ENCODE measurements around the gene GRK5. TPM values are rescaled to one million over a fixed set of nuclear protein-coding genes. Genes with fewer than 3 reads are reported as not detected.

Gene GRK5
- total RNA-seq, 1 experiment from 2014 or later, result 0.82 TPM

DNA sequence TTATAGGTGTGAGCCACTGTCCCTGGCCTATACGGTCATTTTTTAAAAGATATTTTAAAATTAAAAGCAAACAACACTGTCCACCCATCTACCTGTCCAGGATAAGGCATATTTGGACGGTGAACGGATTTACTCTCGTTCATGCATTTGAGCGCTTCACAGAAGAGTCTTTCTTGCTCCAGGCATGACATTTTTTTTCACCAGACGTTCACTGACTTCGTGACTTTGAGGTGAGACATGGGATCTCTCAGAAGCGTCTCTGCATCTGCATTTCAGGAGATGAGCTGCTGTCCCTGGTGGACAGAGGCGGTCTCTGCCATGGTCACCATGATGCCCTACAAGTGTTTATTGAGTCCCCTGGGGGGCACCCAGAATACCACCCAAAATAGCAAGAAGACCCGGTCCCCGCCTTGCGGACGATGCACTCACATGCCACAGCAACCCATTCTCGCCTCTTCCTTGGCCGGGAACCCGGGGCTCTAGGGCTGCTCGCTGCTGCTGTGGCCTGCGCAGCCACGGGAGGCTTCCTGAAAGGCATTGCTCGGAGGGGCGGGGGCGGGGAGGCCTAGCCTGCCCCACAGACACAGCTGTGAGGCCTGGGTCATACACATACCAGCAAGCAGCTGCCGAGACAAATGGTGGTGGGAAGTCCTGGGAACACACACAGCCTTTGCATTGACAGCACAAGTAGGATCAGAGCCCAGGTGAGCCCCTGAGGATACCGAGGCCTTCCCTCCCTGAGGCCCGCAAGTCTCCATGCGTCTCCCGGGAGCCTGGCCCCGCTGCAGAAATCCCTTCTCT lies 250.8 kb downstream of the GRK5 start:
- intact Hi-C loops (cut with micrococcal nuclease), result no loop called here
- ChIA-PET POLR2A (interaction anchor here (0.6 kb wide), 1 partner anchor 1780 kb away, joined by 3 read pairs; no protein-coding TSS in a partner anchor), CTCF (interaction anchor here (1.1 to 1.4 kb wide), 2 partner anchors 12 to 258 kb away, joined by 3 to 6 read pairs; no protein-coding TSS in a partner anchor)
- no peaks in the 10 kb centered on the region for H3K4me1 Mint-ChIP-seq (ENCODE audit: insufficient read depth, unreplicated experiment)
- no peak overlapping the region for H3K4me3 Mint-ChIP-seq (ENCODE audit: unreplicated experiment)
- no peak overlapping the region for H3K27ac Mint-ChIP-seq (ENCODE audit: low read depth, unreplicated experiment)
- TF ChIP-seq, protein P1, sequence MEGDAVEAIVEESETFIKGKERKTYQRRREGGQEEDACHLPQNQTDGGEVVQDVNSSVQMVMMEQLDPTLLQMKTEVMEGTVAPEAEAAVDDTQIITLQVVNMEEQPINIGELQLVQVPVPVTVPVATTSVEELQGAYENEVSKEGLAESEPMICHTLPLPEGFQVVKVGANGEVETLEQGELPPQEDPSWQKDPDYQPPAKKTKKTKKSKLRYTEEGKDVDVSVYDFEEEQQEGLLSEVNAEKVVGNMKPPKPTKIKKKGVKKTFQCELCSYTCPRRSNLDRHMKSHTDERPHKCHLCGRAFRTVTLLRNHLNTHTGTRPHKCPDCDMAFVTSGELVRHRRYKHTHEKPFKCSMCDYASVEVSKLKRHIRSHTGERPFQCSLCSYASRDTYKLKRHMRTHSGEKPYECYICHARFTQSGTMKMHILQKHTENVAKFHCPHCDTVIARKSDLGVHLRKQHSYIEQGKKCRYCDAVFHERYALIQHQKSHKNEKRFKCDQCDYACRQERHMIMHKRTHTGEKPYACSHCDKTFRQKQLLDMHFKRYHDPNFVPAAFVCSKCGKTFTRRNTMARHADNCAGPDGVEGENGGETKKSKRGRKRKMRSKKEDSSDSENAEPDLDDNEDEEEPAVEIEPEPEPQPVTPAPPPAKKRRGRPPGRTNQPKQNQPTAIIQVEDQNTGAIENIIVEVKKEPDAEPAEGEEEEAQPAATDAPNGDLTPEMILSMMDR (IDR thresholded peaks at IDR 0.05; ENCODE audit: unreplicated experiment), result no peak
- DNase-seq (ENCODE audit: unreplicated experiment), result no peak
- H3K9me3 Mint-ChIP-seq (ENCODE audit: unreplicated experiment), result no peaks in the 10 kb centered on the region
- no TSS peak for BruUV-seq (replicated peaks)
- no peaks in the 10 kb centered on the region for H3K36me3 Mint-ChIP-seq (ENCODE audit: insufficient read depth, unreplicated experiment)
- H3K27me3 Mint-ChIP-seq (ENCODE audit: insufficient read depth, unreplicated experiment), result peaks cover 12% of the 10 kb centered on the region

DNA sequence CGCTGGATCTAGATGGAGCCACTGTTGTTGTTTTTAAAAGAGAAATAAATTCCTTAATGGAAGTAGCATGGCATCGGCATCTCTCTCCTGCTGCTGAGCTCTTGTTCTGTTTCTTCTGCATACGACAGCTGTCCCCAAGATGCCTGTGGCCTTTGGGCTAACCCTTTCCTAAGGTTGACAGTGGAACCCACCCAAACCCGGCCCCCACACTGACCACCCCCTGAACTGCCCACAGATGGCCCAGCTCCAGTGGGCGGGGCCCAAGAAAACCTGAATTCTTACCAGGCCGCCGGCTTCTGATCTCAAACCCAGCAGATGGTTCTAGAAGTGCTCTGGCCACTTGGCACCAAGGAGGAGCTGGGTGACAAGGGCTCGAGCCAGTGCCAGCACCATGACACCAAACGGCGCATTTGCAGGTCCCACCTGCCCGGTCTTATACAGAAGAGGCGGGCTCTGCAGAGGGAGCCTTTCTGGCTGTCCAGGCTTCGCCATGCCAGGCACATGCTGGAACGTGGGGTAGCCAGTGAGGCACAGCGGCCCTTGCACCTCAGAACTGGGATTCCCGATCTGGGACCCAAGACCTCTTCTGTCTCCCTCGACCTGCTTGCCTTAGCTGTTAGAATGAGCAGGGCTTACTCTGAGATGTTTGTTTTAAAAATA lies 252.4 kb downstream of the GRK5 start:
- Mint-ChIP-seq H3K4me3 (ENCODE audit: unreplicated experiment) (no peak overlapping the region), H3K27ac (ENCODE audit: low read depth, unreplicated experiment) (no peak overlapping the region), H3K36me3 (ENCODE audit: insufficient read depth, unreplicated experiment) (no peaks in the 10 kb centered on the region), H3K9me3 (ENCODE audit: unreplicated experiment) (no peaks in the 10 kb centered on the region), H3K27me3 (ENCODE audit: insufficient read depth, unreplicated experiment) (peaks cover 23% of the 10 kb centered on the region), H3K4me1 (ENCODE audit: insufficient read depth, unreplicated experiment) (no peaks in the 10 kb centered on the region)
- intact Hi-C loops (cut with micrococcal nuclease), result no loop called here
- POLR2A ChIA-PET, result no interaction called here
- CTCF ChIA-PET, result interaction anchor here (1.4 kb wide), 1 partner anchor 11 kb away, joined by 3 read pairs; no protein-coding TSS in a partner anchor
- no TSS peak for BruUV-seq (replicated peaks)
- TF ChIP-seq, protein P1 (IDR thresholded peaks at IDR 0.05; ENCODE audit: unreplicated experiment), result no peak
- DNase-seq (ENCODE audit: unreplicated experiment), result no peak

DNA sequence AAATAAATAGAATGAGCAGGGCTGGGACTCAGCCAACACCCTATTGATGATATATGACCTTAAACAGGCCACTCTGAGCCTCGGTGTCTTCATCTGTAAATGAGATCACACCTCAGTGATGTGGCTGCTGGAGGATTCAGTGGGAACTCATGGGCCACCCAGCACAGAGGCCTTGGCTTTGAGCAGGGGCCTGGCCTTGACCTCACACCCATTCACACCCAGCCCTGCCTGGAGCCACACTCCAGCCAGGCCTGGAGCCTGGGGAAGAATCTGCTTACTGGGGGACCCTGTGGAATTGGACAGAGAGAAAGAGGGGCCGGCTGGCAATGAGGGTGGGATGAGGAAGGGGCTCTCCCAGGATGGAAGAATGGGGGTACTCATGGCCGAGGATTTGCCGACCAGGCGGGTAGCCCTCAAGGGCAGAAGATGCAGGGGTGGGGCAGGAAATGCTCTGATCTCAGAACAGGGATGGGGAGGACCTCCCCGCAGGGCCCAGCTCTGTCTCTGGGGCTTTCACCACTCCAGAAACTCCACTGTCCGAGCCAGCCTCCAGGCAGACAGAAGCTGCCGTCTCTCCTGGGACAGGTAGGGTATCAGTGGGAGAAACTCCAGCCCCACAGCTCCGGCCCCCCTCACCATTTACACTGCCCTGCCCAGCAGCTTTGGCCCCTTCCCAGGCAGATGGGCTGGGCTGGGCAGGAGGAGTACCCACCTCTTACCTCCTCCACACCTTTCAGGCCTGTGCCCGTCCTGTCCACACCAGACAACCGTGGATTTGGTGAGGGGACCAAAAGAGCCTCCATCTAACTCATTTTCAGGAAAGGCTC lies 253.2 kb downstream of the GRK5 start:
- intact Hi-C loops (cut with micrococcal nuclease), result no loop called here
- no peaks in the 10 kb centered on the region for H3K36me3 Mint-ChIP-seq (ENCODE audit: insufficient read depth, unreplicated experiment)
- no peak for DNase-seq (ENCODE audit: unreplicated experiment)
- BruUV-seq (replicated peaks), result no TSS peak
- H3K4me1 Mint-ChIP-seq (ENCODE audit: insufficient read depth, unreplicated experiment), result no peaks in the 10 kb centered on the region
- H3K9me3 Mint-ChIP-seq (ENCODE audit: unreplicated experiment), result no peaks in the 10 kb centered on the region
- H3K27me3 Mint-ChIP-seq (ENCODE audit: insufficient read depth, unreplicated experiment), result peaks cover 31% of the 10 kb centered on the region
- H3K4me3 Mint-ChIP-seq (ENCODE audit: unreplicated experiment), result no peak overlapping the region
- TF ChIP-seq, protein P1 (IDR thresholded peaks at IDR 0.05; ENCODE audit: unreplicated experiment), result no peak
- CTCF ChIA-PET, result interaction anchor here (0.6 to 1.0 kb wide), 2 partner anchors 9 to 253 kb away, joined by 3 read pairs; partner anchors contain the start of gene GRK5
- POLR2A ChIA-PET, result no interaction called here
- H3K27ac Mint-ChIP-seq (ENCODE audit: low read depth, unreplicated experiment), result no peak overlapping the region

DNA sequence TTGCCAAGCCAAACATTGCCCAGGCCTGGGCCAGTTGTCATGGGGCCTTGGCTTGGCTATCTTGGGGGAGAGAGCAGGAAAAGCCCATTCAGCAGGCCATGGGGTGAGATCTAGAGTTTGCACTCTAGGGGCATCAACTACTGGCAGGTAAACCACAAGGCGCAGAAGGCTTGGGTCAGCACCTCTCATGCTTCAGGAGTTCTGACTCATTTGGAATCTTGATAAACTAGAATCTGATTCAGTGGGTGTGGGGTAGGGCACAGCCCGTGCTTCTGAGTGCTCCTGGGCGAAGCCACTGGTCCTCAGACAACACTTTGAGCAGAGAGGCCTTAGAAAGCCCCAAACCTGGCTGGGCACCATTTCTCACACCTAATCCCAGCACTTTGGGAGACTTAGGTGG lies 254.0 kb downstream of the GRK5 start:
- ChIA-PET CTCF (no interaction called here), POLR2A (no interaction called here)
- TF ChIP-seq, protein P1 (IDR thresholded peaks at IDR 0.05; ENCODE audit: unreplicated experiment), result no peak
- Mint-ChIP-seq H3K27ac (ENCODE audit: low read depth, unreplicated experiment) (no peak overlapping the region), H3K4me3 (ENCODE audit: unreplicated experiment) (no peak overlapping the region), H3K27me3 (ENCODE audit: insufficient read depth, unreplicated experiment) (peaks cover 34% of the 10 kb centered on the region), H3K4me1 (ENCODE audit: insufficient read depth, unreplicated experiment) (no peaks in the 10 kb centered on the region), H3K36me3 (ENCODE audit: insufficient read depth, unreplicated experiment) (no peaks in the 10 kb centered on the region), H3K9me3 (ENCODE audit: unreplicated experiment) (no peaks in the 10 kb centered on the region)
- intact Hi-C loops (cut with micrococcal nuclease), result no loop called here
- no TSS peak for BruUV-seq (replicated peaks)
- DNase-seq (ENCODE audit: unreplicated experiment), result no peak
